ENCODE data around the gene MRPL2.

DNA sequence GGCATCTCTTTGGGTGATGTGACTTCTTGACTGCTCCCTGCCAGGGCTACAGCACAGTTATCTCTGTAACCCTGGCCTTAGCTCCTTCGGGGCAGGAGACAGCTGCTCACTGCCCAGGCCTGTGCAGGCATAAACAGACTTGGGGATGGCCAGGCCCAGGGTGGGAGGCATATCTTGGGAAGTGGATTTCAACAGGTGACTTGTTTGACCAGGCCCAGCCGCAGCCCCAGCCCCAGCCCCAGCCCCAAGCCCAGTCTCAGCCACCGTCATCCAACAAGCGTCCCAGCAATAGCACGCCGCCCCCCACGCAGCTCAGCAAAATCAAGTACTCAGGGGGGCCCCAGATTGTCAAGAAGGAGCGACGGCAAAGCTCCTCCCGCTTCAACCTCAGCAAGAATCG, 53.0 kb downstream of the MRPL2 start:
- no peak for TF ChIP-seq EZH2 (IDR thresholded peaks at IDR 0.05; ENCODE audit: low read depth)
- TF ChIP-seq, protein P1, sequence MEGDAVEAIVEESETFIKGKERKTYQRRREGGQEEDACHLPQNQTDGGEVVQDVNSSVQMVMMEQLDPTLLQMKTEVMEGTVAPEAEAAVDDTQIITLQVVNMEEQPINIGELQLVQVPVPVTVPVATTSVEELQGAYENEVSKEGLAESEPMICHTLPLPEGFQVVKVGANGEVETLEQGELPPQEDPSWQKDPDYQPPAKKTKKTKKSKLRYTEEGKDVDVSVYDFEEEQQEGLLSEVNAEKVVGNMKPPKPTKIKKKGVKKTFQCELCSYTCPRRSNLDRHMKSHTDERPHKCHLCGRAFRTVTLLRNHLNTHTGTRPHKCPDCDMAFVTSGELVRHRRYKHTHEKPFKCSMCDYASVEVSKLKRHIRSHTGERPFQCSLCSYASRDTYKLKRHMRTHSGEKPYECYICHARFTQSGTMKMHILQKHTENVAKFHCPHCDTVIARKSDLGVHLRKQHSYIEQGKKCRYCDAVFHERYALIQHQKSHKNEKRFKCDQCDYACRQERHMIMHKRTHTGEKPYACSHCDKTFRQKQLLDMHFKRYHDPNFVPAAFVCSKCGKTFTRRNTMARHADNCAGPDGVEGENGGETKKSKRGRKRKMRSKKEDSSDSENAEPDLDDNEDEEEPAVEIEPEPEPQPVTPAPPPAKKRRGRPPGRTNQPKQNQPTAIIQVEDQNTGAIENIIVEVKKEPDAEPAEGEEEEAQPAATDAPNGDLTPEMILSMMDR (conservative IDR thresholded peaks at IDR 0.05) = no peak

Data from PC-9 (cell line).